ENCODE results near the gene PPP6R2.

DNA sequence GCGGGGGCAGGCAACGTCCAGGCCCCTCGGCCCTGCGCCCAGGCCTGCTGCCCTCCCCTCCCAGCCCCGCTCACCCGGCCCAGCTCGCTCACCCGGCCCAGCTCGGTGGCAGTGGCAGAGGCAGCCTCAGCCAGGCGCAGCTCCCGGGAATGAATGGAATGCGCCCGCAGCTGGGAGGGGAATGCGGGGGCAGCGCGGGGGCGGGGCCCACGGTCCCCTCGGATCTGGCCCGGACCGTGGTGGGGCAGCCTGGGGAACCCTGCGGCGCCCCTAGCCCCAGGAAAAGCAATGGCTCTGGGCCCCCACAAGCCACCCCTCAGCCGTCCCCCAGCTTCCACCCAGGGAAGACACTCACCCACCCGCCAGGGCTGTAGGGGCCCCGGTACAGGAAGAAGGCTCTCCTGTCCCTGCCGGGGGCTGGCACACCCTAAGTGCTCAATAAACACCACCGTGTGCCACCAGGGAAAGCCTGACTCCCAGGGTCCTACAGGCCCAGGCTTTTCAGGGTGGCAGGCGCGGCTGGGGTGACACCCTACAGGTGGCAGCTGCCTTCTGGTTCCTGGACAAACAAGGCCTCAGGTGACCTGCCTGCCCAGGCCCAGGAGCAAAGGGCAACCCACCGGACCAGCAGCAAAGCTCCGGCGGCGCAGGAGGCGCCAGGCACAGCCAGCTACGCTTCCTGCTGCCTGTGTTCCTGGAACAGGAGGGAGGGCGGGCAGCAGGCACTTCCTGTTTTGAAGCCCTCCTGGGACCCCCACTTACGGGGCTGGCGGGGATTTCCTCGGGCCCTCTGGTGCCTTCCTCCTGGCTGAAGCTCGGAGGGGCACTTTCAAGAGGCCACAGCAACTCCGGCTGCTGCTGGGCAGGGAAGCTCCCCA lies 49.4 kb upstream of the PPP6R2 start:
- TF ChIP-seq JUN (IDR thresholded peaks at IDR 0.05; ENCODE audit: borderline replicate concordance, insufficient read depth, insufficient read length, low read depth) (no peak), CTCF (IDR thresholded peaks at IDR 0.05; ENCODE audit: extremely low read depth in 1 of 2, insufficient read depth in 1 of 2, low read depth in 1 of 2, low read length in 2 of 2) (peak in 1 of 2 donors; percentile 1)
